OCI-LY3 (cell line): ENCODE data around the gene TRIM41.
"Not testable (repeated sequence)": the region's sequence is repeated elsewhere in the genome, so short reads cannot be mapped to it uniquely, and the experiment has no call there.

ENCODE experiments used
- CTCF ChIP-seq: fragments of 200-600, 300-600 bp; sonication (generic); IDR thresholded peaks from 2 replicates; pipeline ENCODE4 v1.5.1; 2014; ENCODE audit warnings: antibody characterized with exemption, low read length, low read depth
- EZH2phosphoT487 ChIP-seq: fragments of 200-600 bp; shearing (Covaris generic); IDR thresholded peaks from 2 replicates; pipeline ENCODE4 v1.6.1; 2018; ENCODE audit warnings: antibody characterized with exemption, mixed run types, low read depth

- not testable (repeated sequence) for TF ChIP-seq EZH2phosphoT487, CTCF
These were observed 50.3 kb downstream of the TRIM41 start for GRCh38 chr5:181273433-181273744.
